CD4-positive, alpha-beta T cell (primary cell): Measurements from ENCODE around the gene PIK3AP1. TPM values are rescaled to one million over a fixed set of nuclear protein-coding genes. Genes with fewer than 3 reads are reported as not detected.

Experiments used
- ATAC-seq: fragments of 200-7000 bp; cut with Tn5 transposase; one replicate; pipeline ENCODE4 v1.10.0; 2022; ENCODE audit warnings: mild to moderate bottlenecking; ENCODE audit not compliant: poor library complexity
- CTCF ChIA-PET: fragments of 350-600 bp; sonication (Branson Sonifier 250); formaldehyde crosslinking; loops from one replicate; lab custom pipeline; 2021; ENCODE audit warnings: antibody characterized with exemption, inconsistent platforms; lab: Charles Lee
- POLR2A ChIA-PET: fragments of 350-600 bp; sonication (Branson Sonifier 250); formaldehyde crosslinking; loops from one replicate; lab custom pipeline; 2021; ENCODE audit warnings: antibody characterized with exemption, inconsistent platforms; lab: Charles Lee
- DNase-seq, 14 experiments: peaks; one replicate each; pipeline ENCODE4 v3.0.0-alpha.2; 2013 to 2020; ENCODE audit warnings: mixed read lengths in 2 of 14
- H3K27ac ChIP-seq, 2 donors: one replicate each; pipeline versions ENCODE4 v1.5.1 to v1.7.0; 2013; ENCODE audit warnings: low read length in 2 of 2, low read depth in 1 of 2, mild to moderate bottlenecking in 1 of 2
- H3K27me3 ChIP-seq, 2 experiments: 1 replicate in 1 of 2; 2 replicates in 1 of 2; pipeline versions ENCODE4 v1.6.1 to v1.7.0; 2013; ENCODE audit warnings: low read length in 2 of 2, control low read depth in 1 of 2, mild to moderate bottlenecking in 1 of 2, moderate library complexity in 1 of 2; ENCODE audit not compliant: insufficient read depth in 2 of 2, control insufficient read depth in 1 of 2
- H3K36me3 ChIP-seq: one replicate; pipeline ENCODE4 v1.6.1; 2013; ENCODE audit warnings: low read length, control low read depth; ENCODE audit not compliant: insufficient read depth
- H3K4me1 ChIP-seq: one replicate; pipeline ENCODE4 v1.6.1; 2013; ENCODE audit warnings: low read length, control low read depth; ENCODE audit not compliant: insufficient read depth
- H3K4me3 ChIP-seq: one replicate; pipeline ENCODE4 v1.5.1; 2013; ENCODE audit warnings: mild to moderate bottlenecking, low read length, moderate library complexity
- H3K9me3 ChIP-seq, 2 experiments: 1 replicate in 1 of 2; 2 replicates in 1 of 2; pipeline versions ENCODE4 v1.6.1 to v1.7.0; 2013; ENCODE audit warnings: low read length in 2 of 2, mild to moderate bottlenecking in 2 of 2, control low read depth in 1 of 2, moderate library complexity in 1 of 2; ENCODE audit not compliant: control insufficient read depth in 1 of 2, insufficient read depth in 1 of 2
- H3K27ac Mint-ChIP-seq: one replicate; pipeline ENCODE4 v1.8.0; 2020; ENCODE audit warnings: mixed read lengths
- H3K27me3 Mint-ChIP-seq: one replicate; pipeline ENCODE4 v1.8.0; 2021; ENCODE audit warnings: mixed read lengths
- H3K36me3 Mint-ChIP-seq: one replicate; pipeline ENCODE4 v1.8.0; 2021; ENCODE audit warnings: low read depth, mixed read lengths
- H3K4me1 Mint-ChIP-seq: one replicate; pipeline ENCODE4 v1.8.0; 2021; ENCODE audit warnings: low read depth, mixed read lengths
- H3K4me3 Mint-ChIP-seq: one replicate; pipeline ENCODE4 v1.8.0; 2020; ENCODE audit warnings: mild to moderate bottlenecking, mixed read lengths
- H3K9me3 Mint-ChIP-seq: one replicate; pipeline ENCODE4 v1.8.0; 2020; ENCODE audit warnings: mixed read lengths
- CTCF ChIP-seq: fragments of 200-600 bp; IDR thresholded peaks from one replicate; pipeline ENCODE4 v1.8.0; 2022; ENCODE audit warnings: antibody characterized with exemption, mild to moderate bottlenecking
- intact Hi-C, 2 experiments: fragments of 100-400 bp; cut with DNase I in 1 of 2; cut with micrococcal nuclease in 1 of 2; formaldehyde crosslinking; loops; one replicate each; pipeline versions ENCODE4 v1.15.1 to v1.9.0; 2023 to 2025; cut with DNase I, micrococcal nuclease
- total RNA-seq, 174 experiments: library from RNA in 2 of 174; stranded (reverse) in 2 of 174; gene quantifications; one replicate each; pipeline ENCODE4 v1.2.3 and lab custom pipeline; 2021 to 2026

PIK3AP1 gene
- total RNA-seq, 2 experiments from 2014 or later = 0.58 to 0.59 TPM

GRCh38 chr10:96660297-96660696 lies 60.0 kb downstream of the PIK3AP1 start:
- no peak for ATAC-seq
- DNase-seq = no peak

GRCh38 chr10:96658844-96659243 lies 61.5 kb downstream of the PIK3AP1 start:
- no peak for ATAC-seq
- Mint-ChIP-seq H3K4me1 (no peaks in the 10 kb centered on the region), H3K36me3 (no peaks in the 10 kb centered on the region), H3K27me3 (no peaks in the 10 kb centered on the region), H3K4me3 (no peak overlapping the region), H3K9me3 (peaks cover 4% of the 10 kb centered on the region), H3K27ac (no peak overlapping the region)
- Histone ChIP-seq H3K4me1 (no peaks in the 10 kb centered on the region), H3K27ac (no peak overlapping the region), H3K4me3 (no peak overlapping the region), H3K9me3 (peaks cover 0 to 5% of the 10 kb centered on the region in 2 experiments), H3K27me3 (no peaks in the 10 kb centered on the region), H3K36me3 (no peaks in the 10 kb centered on the region)
- DNase-seq = no peak
- CTCF ChIA-PET = no interaction called here
- intact Hi-C loops = no loop called here
- POLR2A ChIA-PET = no interaction called here
- no peak for TF ChIP-seq CTCF

More at GRCh38 chr10:96660297-96660696, 60.0 kb downstream of the PIK3AP1 start:
- CTCF ChIA-PET = no interaction called here
- no peak for TF ChIP-seq CTCF
- H3K27me3 Mint-ChIP-seq = no peaks in the 10 kb centered on the region
- H3K9me3 Mint-ChIP-seq = peaks cover 4% of the 10 kb centered on the region
- intact Hi-C loops = no loop called here
- POLR2A ChIA-PET = no interaction called here
- no peaks in the 10 kb centered on the region for H3K4me1 Mint-ChIP-seq
- Histone ChIP-seq H3K9me3 (no peaks in the 10 kb centered on the region), H3K4me3 (no peak overlapping the region), H3K27me3 (no peaks in the 10 kb centered on the region), H3K36me3 (no peaks in the 10 kb centered on the region), H3K27ac (no peak overlapping the region), H3K4me1 (no peaks in the 10 kb centered on the region)
- no peak overlapping the region for H3K27ac Mint-ChIP-seq
- no peak overlapping the region for H3K4me3 Mint-ChIP-seq
- no peaks in the 10 kb centered on the region for H3K36me3 Mint-ChIP-seq

- TF ChIP-seq CTCF = no peak
- Histone ChIP-seq H3K4me1 (peaks cover 2% of the 10 kb centered on the region), H3K9me3 (peaks cover 0 to 5% of the 10 kb centered on the region in 2 experiments), H3K27ac (no peak overlapping the region), H3K36me3 (no peaks in the 10 kb centered on the region), H3K27me3 (no peaks in the 10 kb centered on the region), H3K4me3 (no peak overlapping the region)
- intact Hi-C loops = no loop called here
- ChIA-PET CTCF (no interaction called here), POLR2A (no interaction called here)
- no peak for ATAC-seq
- Mint-ChIP-seq H3K27ac (no peak overlapping the region), H3K4me3 (no peak overlapping the region), H3K27me3 (no peaks in the 10 kb centered on the region), H3K4me1 (no peaks in the 10 kb centered on the region), H3K9me3 (peaks cover 4% of the 10 kb centered on the region), H3K36me3 (no peaks in the 10 kb centered on the region)
- no peak for DNase-seq
Observed at GRCh38 chr10:96657385-96657784, 62.9 kb downstream of the PIK3AP1 start.
